HG02759 (cell line): Measurements from ENCODE around the gene PPM1F.

Source experiments
- ATAC-seq: cut with Tn5 transposase; IDR thresholded peaks from one replicate; pipeline ENCODE4 v1.9.1; 2021; ENCODE audit warnings: mild to moderate bottlenecking, moderate library complexity; ENCODE audit not compliant: unreplicated experiment

Gene PPM1F

DNA sequence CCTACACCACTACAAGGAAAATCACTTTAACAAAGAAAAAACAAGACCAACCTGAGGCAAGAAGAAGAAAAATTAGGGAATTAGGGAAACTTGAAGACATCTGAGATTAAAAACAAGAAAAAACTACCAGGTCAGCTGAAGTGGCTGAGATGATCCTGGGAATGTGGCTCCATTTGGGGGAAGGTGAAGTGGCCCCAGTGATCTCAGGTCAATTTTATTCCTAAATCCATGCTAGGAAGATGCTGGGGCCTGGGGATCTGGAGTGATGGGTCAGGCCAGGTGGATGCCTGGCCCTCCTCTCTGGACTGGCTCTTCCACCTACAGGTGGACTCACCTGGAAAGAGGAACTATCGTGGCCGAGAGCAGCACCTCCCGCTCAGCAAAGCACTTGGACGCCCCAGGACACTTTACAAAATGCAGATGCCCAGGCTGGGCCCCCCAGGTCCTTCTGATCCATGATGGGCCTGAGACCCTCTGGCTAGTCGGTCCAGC, 23.3 kb upstream of the PPM1F start:
- no peak for ATAC-seq

DNA sequence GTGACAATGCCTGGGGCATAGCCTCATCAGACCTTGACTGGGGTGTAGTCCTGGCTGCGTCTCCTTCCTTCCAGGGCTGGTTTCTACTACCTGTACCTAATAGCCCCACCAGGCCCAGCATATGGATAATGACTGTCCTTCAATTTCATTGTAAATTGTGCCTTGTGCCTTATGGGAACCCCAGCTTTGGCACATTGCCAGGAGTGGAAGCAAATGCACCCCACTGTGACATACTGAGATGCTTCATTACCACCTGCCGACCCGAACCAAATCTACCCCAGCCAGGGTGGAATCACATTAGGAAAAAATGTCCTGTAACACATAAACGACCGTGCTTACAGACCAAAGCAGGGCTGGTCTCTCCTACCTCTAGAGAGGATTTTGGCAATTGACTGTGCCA, 22.6 kb upstream of the PPM1F start:
- ATAC-seq, result no peak

- ATAC-seq, result no peak
Observed at GRCh38 chr22:21974058-21974649, 21.5 kb upstream of the PPM1F start.

- ATAC-seq, result no peak
Observed at GRCh38 chr22:21972806-21973205, 20.2 kb upstream of the PPM1F start.

DNA sequence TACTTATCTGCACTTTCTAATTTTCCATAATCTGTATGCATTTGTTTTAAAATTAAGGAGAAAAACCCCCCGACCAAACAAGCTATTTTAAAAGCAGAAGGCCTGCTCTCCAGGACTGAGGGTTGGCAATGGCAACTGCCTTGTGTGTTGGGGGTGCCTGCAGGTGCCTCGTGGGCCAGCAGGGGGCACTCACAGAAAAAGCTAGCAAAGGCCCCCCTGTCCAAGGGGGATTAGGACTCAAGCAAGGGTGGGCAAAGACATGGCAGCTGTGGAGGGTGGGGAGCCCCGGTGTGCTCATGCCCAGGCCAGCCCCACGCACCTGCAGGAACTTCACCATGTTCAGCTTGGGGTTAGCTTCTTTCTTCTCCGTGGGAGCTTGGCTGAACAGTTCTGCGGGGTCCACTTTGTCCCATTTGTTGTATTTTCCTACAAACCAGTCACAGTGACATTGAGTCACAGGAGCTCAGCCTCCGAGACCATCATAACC, 19.7 kb upstream of the PPM1F start:
- no peak for ATAC-seq

- no peak for ATAC-seq
Observed at GRCh38 chr22:21971858-21972275, 19.2 kb upstream of the PPM1F start.

GRCh38 chr22:21970800-21971617, 18.4 kb upstream of the PPM1F start:
- ATAC-seq, result no peak

GRCh38 chr22:21970037-21970799, 17.6 kb upstream of the PPM1F start:
- no peak for ATAC-seq

DNA sequence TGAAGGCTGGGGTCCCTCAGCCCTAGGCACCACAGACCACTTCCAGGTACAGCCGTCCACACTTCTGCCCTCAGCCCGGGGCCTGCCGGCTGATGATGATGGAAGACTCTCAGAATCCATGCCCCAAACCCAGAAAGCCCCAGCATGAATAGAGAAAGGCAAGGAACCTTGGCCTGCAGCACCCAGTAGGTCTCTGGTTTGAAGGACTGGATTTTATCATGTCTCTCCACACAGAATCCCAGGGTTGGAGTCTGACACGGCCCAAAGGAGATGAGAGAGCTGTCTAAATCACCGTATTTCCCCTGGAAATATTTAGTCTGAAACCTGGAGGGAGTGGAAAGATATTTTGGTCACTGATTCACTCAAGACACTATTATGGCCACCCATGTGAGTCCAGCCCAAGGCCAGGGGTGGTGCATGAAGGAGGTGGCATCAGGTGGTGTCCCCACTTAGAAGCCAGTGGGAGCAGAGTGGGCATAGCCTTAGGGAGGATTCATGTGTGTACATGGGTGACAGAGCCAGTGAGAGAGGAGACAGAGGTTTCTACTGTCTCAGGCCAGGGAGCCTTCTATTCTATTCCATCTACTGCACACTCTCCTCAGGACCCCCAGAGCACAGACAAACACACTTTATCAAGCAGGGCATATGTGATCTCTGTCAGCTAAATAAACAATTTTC, 15.9 kb upstream of the PPM1F start:
- no peak for ATAC-seq

DNA sequence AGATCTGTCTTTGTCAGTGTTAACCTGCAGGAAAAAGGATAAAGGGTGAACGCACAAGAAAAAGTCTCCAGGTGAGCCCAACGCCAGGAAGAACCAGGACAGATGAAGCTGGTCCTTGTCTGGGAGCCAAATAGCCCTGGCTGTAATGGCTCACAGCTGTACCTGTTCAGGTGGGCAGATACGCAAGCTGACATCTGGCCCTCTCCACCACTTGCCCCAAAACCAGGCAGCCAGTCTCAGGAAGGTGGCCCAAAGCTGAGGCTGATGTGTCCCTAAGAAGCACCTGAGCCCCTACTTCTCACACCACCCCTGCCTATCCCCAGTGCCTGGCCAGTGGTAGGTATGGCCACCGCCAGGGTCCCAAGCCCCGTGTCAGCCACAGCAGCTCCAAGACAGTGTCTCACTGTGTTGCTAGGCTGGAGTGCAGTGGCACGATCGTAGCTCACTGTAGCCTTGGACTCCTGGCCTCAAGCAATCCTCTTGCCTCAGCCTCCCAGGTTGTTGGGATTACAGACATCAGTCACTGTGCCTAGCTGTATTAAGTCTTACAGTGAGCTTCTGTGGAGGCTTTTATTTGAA, 15.1 kb upstream of the PPM1F start:
- no peak for ATAC-seq

DNA sequence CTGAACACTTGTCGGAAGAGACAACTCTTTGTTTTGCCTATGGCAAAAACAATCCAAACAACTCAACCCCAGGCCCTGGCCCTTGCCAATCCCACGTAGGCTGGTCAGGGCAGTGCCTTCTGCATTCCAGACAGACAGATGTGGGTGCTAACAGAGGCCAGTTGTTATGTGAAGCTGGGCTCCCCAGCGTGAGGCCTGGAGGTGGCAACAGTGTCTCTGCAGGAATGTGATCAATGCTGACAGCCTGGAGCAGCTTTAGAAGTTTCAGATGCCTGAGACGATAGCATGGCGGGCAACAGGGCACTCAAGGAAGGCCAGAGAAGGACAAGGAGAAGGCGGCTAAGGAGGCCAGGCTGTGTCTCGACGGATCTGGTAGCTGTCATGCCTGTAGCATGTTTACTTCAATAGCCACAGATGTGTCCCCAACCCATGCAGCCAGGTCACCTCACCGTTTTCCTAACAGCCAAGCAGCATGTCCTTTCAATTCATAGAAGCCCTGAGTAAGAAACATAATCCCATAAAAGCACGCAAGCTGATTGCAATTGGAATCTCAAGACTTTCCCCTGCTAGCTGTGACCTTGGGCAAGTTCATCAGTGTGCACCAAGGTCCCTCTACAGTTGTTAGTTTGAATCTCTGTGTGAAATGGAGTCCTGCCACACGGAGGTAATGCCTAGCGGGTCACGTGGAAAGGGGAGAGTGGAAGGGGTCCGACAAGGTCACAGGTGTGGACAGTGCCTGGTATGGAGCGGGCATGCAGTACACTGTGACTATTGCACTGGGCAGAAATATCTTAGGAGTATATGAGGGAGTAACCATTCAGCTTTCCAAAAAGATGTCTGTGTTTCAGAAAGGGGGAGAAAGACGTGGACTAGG, 14.2 kb upstream of the PPM1F start:
- no peak for ATAC-seq

DNA sequence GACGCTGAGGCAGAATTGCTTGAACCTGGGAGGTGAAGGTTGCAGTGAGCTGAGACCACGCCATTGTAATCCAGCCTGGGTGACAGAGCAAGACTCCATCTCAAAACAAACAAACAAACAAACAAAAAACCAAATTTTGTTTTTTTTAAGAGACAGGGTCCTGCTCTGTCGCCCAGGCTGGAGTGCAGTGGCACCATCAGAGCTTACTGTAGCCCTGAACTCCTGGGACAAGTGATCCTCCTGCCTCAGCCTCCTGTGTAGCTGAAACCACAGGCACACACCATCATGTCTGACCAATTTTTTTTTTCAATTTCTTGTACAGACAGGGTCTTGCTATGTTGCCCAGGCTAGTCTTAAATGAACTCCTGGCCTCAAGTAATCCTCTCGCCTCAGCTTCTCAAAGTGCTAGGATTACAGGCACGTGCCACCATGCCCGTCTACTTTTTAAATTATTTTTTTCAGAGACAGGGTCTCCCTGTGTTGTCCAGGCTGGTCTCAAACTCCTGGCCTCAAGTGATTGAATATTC, 13.2 kb upstream of the PPM1F start:
- ATAC-seq, result no peak

- no peak for ATAC-seq
Observed at GRCh38 chr22:21964918-21965484, 12.4 kb upstream of the PPM1F start.

DNA sequence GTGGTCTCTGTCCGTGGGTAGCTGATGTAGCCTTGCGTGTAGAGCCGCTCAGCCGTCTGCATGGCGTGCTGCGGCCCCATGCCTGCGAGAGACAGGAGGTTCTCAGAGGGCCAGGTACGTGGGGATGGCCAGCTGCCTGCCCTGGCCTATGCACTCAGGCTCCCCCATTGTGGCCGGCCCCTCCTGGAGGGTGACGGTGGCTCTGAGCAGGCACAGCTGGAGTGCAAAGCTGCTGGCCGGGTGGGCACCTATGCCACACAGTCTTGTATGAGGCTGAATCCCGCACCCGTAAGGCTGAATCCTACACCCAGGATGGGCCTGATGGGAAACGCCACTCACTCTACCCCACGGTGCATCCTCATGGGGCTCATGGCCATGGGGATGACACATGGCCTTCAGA, 11.6 kb upstream of the PPM1F start:
- no peak for ATAC-seq

- ATAC-seq, result no peak
Observed at GRCh38 chr22:21963790-21964211, 11.2 kb upstream of the PPM1F start.

- no peak for ATAC-seq
Observed at GRCh38 chr22:21963286-21963685, 10.6 kb upstream of the PPM1F start.

GRCh38 chr22:21962655-21962949, 10.0 kb upstream of the PPM1F start:
- ATAC-seq, result no peak

GRCh38 chr22:21961886-21962654, 9.4 kb upstream of the PPM1F start:
- ATAC-seq, result no peak
